Glutamatergic neuron (in vitro differentiated cells): Measurements from ENCODE around the gene DUS4L. TPM values are rescaled to one million over a fixed set of nuclear protein-coding genes. Genes with fewer than 3 reads are reported as not detected.

Source experiments
- DNase-seq: peaks from one replicate; pipeline ENCODE4 v3.0.0; 2022
- H3K27ac Mint-ChIP-seq: one replicate; pipeline ENCODE4 v1.8.0; 2020; ENCODE audit warnings: mild to moderate bottlenecking, mixed read lengths, inconsistent platforms; ENCODE audit not compliant: unreplicated experiment
- H3K27me3 Mint-ChIP-seq: one replicate; pipeline ENCODE4 v1.8.0; 2020; ENCODE audit warnings: mild to moderate bottlenecking, moderate library complexity, mixed read lengths, inconsistent platforms; ENCODE audit not compliant: unreplicated experiment
- H3K36me3 Mint-ChIP-seq: one replicate; pipeline ENCODE4 v1.8.0; 2020; ENCODE audit warnings: mild to moderate bottlenecking, mixed read lengths, inconsistent platforms; ENCODE audit not compliant: unreplicated experiment
- H3K4me1 Mint-ChIP-seq: one replicate; pipeline ENCODE4 v1.8.0; 2020; ENCODE audit warnings: mild to moderate bottlenecking, low read depth, mixed read lengths, inconsistent platforms; ENCODE audit not compliant: unreplicated experiment
- H3K4me3 Mint-ChIP-seq: one replicate; pipeline ENCODE4 v1.8.0; 2020; ENCODE audit warnings: mild to moderate bottlenecking, mixed read lengths, inconsistent platforms; ENCODE audit not compliant: unreplicated experiment
- H3K9me3 Mint-ChIP-seq: one replicate; pipeline ENCODE4 v1.8.0; 2020; ENCODE audit warnings: mild to moderate bottlenecking, moderate library complexity, mixed read lengths, inconsistent platforms; ENCODE audit not compliant: unreplicated experiment
- CTCF ChIP-seq: fragments of 200-600 bp; sonication (generic); IDR thresholded peaks from one replicate; pipeline ENCODE4 v1.5.0; 2021; ENCODE audit not compliant: partially characterized antibody, unreplicated experiment
- total RNA-seq: library from RNA; stranded (reverse); fragmentation: NEBNext Ultra II Directional; extraction: Animal tissue kit (Norgen Biotek cat#: 25700); gene quantifications from one replicate; pipeline ENCODE4 v1.2.1, GENCODE V29; 2021; ENCODE audit not compliant: unreplicated experiment

DUS4L gene
- total RNA-seq, 1 donor from 2014 or later, result 11.5 TPM

- Mint-ChIP-seq H3K27ac (no peak overlapping the region), H3K9me3 (peaks cover 2% of the 10 kb centered on the region), H3K36me3 (no peaks in the 10 kb centered on the region), H3K27me3 (no peaks in the 10 kb centered on the region), H3K4me3 (no peak overlapping the region), H3K4me1 (no peaks in the 10 kb centered on the region)
- TF ChIP-seq CTCF, result no peak
- DNase-seq, result no peak
Observed at GRCh38 chr7:107613948-107614347, 50.2 kb downstream of the DUS4L start.

- Mint-ChIP-seq H3K4me1 (no peaks in the 10 kb centered on the region), H3K36me3 (no peaks in the 10 kb centered on the region), H3K27ac (no peak overlapping the region), H3K27me3 (no peaks in the 10 kb centered on the region), H3K9me3 (peaks cover 2% of the 10 kb centered on the region), H3K4me3 (no peak overlapping the region)
- no peak for TF ChIP-seq CTCF
- DNase-seq, result no peak
Observed at GRCh38 chr7:107614425-107614824, 50.7 kb downstream of the DUS4L start.

GRCh38 chr7:107615910-107616680 lies 52.3 kb downstream of the DUS4L start:
- H3K9me3 Mint-ChIP-seq, result peaks cover 2% of the 10 kb centered on the region
- H3K27ac Mint-ChIP-seq, result no peak overlapping the region
- no peak overlapping the region for H3K4me3 Mint-ChIP-seq
- DNase-seq, result no peak
- no peaks in the 10 kb centered on the region for H3K27me3 Mint-ChIP-seq
- H3K4me1 Mint-ChIP-seq, result no peaks in the 10 kb centered on the region
- TF ChIP-seq CTCF, result no peak
- H3K36me3 Mint-ChIP-seq, result no peaks in the 10 kb centered on the region

- TF ChIP-seq CTCF, result no peak
- Mint-ChIP-seq H3K4me1 (no peaks in the 10 kb centered on the region), H3K4me3 (no peak overlapping the region), H3K9me3 (no peaks in the 10 kb centered on the region), H3K36me3 (no peaks in the 10 kb centered on the region), H3K27ac (no peak overlapping the region), H3K27me3 (no peaks in the 10 kb centered on the region)
- no peak for DNase-seq
Observed at GRCh38 chr7:107622429-107622828, 58.7 kb downstream of the DUS4L start.

- Mint-ChIP-seq H3K9me3 (no peaks in the 10 kb centered on the region), H3K4me3 (no peak overlapping the region), H3K27ac (no peak overlapping the region), H3K36me3 (no peaks in the 10 kb centered on the region), H3K27me3 (no peaks in the 10 kb centered on the region), H3K4me1 (no peaks in the 10 kb centered on the region)
- TF ChIP-seq CTCF, result no peak
- DNase-seq, result no peak
Observed at GRCh38 chr7:107622894-107623293, 59.1 kb downstream of the DUS4L start.
